COLO829 (cell line): ENCODE measurements around the gene UQCC5.
A peak's percentile ranks its signal among the peaks of the same experiment; 100 is the strongest.

Experiments used
- DNase-seq: peaks from one replicate; pipeline ENCODE4 v3.0.0; 2012; ENCODE audit warnings: low spot score

Gene UQCC5

GRCh38 chr3:52570076-52570475, 33.7 kb downstream of the UQCC5 start:
- no peak for DNase-seq

- no peak for DNase-seq
Observed at GRCh38 chr3:52572221-52572620, 35.8 kb downstream of the UQCC5 start.

GRCh38 chr3:52574056-52574965, 37.9 kb downstream of the UQCC5 start:
- DNase-seq: peak; percentile 16
